Caco-2 (cell line): ENCODE measurements around the gene PKP3. TPM values are rescaled to one million over a fixed set of nuclear protein-coding genes. Genes with fewer than 3 reads are reported as not detected.
"Not testable (repeated sequence)": the region's sequence is repeated elsewhere in the genome, so short reads cannot be mapped to it uniquely, and the experiment has no call there.

Source experiments
- BruUV-seq: library from RNA; stranded (reverse); fragments of 400-500 nt; replicated peaks from 2 replicates; lab custom pipeline; 2021; lab: Mats Ljungman, UMichigan
- CTCF ChIA-PET: fragments of 300-600 bp; sonication (Branson Sonifier 250); formaldehyde crosslinking; loops from one replicate; lab custom pipeline; 2022; ENCODE audit warnings: antibody characterized with exemption; lab: Charles Lee
- POLR2A ChIA-PET: fragments of 300-600 bp; sonication (Branson Sonifier 250); formaldehyde crosslinking; loops from one replicate; lab custom pipeline; 2022; ENCODE audit warnings: antibody characterized with exemption; lab: Charles Lee
- DNase-seq, 2 experiments: peaks; one replicate each; pipeline versions ENCODE4 v3.0.0 to v3.0.0-alpha.2; 2020 to 2022
- H3K27me3 ChIP-seq: replicated peaks from 2 replicates; pipeline ENCODE4 v1.6.0; 2011; ENCODE audit warnings: low read length; ENCODE audit not compliant: control insufficient read depth, insufficient read depth
- H3K36me3 ChIP-seq: 2 replicates; pipeline ENCODE4 v1.5.1; 2011; ENCODE audit warnings: low read length; ENCODE audit not compliant: control insufficient read depth, insufficient read depth
- H3K4me1 ChIP-seq: fragments of 250-450 bp; sonication (Bioruptor Pico); 2 replicates; pipeline ENCODE4 v1.5.1; 2020; ENCODE audit warnings: mild to moderate bottlenecking
- H3K4me3 ChIP-seq: 2 replicates; pipeline ENCODE4 v1.5.1; 2011; ENCODE audit warnings: low read depth, mild to moderate bottlenecking, control low read depth, low read length
- H3K9me3 ChIP-seq: fragments of 250-450 bp; sonication (Bioruptor Pico); 2 replicates; pipeline ENCODE4 v1.5.1; 2020; ENCODE audit warnings: mild to moderate bottlenecking, moderate library complexity
- H3K27ac Mint-ChIP-seq: one replicate; pipeline ENCODE4 v1.8.0; 2022; ENCODE audit warnings: mixed read lengths; ENCODE audit not compliant: unreplicated experiment
- H3K27me3 Mint-ChIP-seq: one replicate; pipeline ENCODE4 v1.8.0; 2022; ENCODE audit warnings: mixed read lengths; ENCODE audit not compliant: insufficient read depth, unreplicated experiment
- H3K36me3 Mint-ChIP-seq: one replicate; pipeline ENCODE4 v1.8.0; 2022; ENCODE audit warnings: mild to moderate bottlenecking, mixed read lengths; ENCODE audit not compliant: insufficient read depth, unreplicated experiment
- H3K4me1 Mint-ChIP-seq: one replicate; pipeline ENCODE4 v1.8.0; 2022; ENCODE audit warnings: low read depth, mixed read lengths; ENCODE audit not compliant: unreplicated experiment
- H3K4me3 Mint-ChIP-seq: one replicate; pipeline ENCODE4 v1.8.0; 2022; ENCODE audit warnings: mild to moderate bottlenecking, moderate library complexity, mixed read lengths; ENCODE audit not compliant: unreplicated experiment
- H3K9me3 Mint-ChIP-seq: one replicate; pipeline ENCODE4 v1.8.0; 2022; ENCODE audit warnings: mixed read lengths; ENCODE audit not compliant: unreplicated experiment
- intact Hi-C: fragments of 100-400 bp; cut with micrococcal nuclease; formaldehyde crosslinking; loops from one replicate; pipeline ENCODE4 v1.10.0; 2022; ENCODE audit not compliant: unreplicated experiment
- total RNA-seq: library from RNA; stranded (reverse); gene quantifications from 2 replicates; pipeline ENCODE4 v1.2.3, GENCODE V29; 2022
- TF ChIP-seq, protein P1 (sequence below), 2 experiments: fragments of 200-600 bp in 1 of 2; IDR thresholded peaks; 1 replicate in 1 of 2; 2 replicates in 1 of 2; pipeline versions ENCODE4 v1.5.1 to v1.8.0; 2011 to 2022; ENCODE audit warnings: antibody characterized with exemption in 1 of 2, control low read depth in 1 of 2, inconsistent platforms in 1 of 2, low read depth in 1 of 2, low read length in 1 of 2, mild to moderate bottlenecking in 1 of 2, moderate library complexity in 1 of 2; ENCODE audit not compliant: insufficient read depth in 1 of 2, severe bottlenecking in 1 of 2, unreplicated experiment in 1 of 2

PKP3 gene
- total RNA-seq, 1 experiment from 2014 or later = 149 TPM

DNA sequence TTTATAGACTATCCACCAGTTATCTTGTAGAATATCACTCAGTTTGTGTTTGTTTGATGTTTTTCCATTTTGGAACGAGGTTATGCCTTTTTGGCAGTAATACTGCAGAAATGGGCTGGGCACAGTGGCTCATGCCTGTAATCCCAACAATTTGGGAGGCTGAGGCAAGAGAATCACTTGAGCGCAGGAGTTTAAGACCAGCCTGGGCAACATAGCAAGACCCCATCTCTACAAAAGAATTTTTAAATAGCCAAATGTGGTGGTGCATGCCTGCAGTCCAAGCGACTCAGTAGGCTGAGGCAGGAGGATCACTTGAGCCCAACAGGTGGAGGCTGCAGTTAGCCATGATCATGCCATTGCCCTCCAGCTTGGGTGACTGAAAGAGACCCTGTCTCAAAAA, 47.5 kb upstream of the PKP3 start:
- CTCF ChIA-PET = no interaction called here
- no peaks in the 10 kb centered on the region for H3K36me3 Mint-ChIP-seq
- intact Hi-C loops = no loop called here

DNA sequence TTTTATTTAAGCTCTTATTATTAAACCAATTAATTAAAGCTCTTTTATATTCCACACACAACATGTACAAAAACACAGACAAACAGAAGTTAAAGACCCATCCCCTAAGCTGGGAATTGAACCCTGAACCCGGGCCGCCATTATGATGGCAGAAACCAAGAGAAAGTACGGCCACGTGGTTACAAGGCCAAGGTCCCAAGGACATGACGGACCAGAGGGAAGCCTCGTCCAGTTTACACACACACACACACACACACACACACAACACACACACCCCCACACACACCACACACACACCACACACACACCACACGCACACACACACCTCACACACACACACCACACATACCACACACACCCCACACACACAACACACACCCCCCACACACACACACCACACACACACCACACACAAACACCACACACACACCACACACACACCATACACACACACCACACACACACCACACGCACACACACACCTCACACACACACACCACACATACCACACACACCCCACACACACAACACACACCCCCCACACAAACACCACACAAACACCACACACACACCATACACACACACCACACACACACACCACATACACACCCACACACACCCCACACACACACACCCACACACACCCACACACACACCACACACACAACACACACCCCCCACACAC, 44.6 kb upstream of the PKP3 start:
- H3K4me1 Mint-ChIP-seq = peaks cover 32% of the 10 kb centered on the region
- H3K27ac Mint-ChIP-seq, H3K4me3 Mint-ChIP-seq: not testable (repeated sequence)

More for the DNA sequence above, 47.5 kb upstream of the PKP3 start:
- H3K4me1 ChIP-seq = peaks cover 9% of the 10 kb centered on the region
- Mint-ChIP-seq H3K27ac (no peak overlapping the region), H3K27me3 (no peaks in the 10 kb centered on the region), H3K4me3 (no peak overlapping the region), H3K4me1 (peaks cover 20% of the 10 kb centered on the region), H3K9me3 (no peaks in the 10 kb centered on the region)
- H3K27me3 ChIP-seq = no peaks in the 10 kb centered on the region
- H3K4me3 ChIP-seq = no peak overlapping the region
- DNase-seq = no peak
- no peaks in the 10 kb centered on the region for H3K36me3 ChIP-seq
- no peaks in the 10 kb centered on the region for H3K9me3 ChIP-seq
- POLR2A ChIA-PET = no interaction called here
- TF ChIP-seq, protein P1, sequence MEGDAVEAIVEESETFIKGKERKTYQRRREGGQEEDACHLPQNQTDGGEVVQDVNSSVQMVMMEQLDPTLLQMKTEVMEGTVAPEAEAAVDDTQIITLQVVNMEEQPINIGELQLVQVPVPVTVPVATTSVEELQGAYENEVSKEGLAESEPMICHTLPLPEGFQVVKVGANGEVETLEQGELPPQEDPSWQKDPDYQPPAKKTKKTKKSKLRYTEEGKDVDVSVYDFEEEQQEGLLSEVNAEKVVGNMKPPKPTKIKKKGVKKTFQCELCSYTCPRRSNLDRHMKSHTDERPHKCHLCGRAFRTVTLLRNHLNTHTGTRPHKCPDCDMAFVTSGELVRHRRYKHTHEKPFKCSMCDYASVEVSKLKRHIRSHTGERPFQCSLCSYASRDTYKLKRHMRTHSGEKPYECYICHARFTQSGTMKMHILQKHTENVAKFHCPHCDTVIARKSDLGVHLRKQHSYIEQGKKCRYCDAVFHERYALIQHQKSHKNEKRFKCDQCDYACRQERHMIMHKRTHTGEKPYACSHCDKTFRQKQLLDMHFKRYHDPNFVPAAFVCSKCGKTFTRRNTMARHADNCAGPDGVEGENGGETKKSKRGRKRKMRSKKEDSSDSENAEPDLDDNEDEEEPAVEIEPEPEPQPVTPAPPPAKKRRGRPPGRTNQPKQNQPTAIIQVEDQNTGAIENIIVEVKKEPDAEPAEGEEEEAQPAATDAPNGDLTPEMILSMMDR (IDR thresholded peaks at IDR 0.05; ENCODE audit: insufficient read depth in 1 of 2, low read depth in 1 of 2, low read length in 1 of 2, severe bottlenecking in 1 of 2, unreplicated experiment in 1 of 2) = no peak
- BruUV-seq = no TSS peak

DNA sequence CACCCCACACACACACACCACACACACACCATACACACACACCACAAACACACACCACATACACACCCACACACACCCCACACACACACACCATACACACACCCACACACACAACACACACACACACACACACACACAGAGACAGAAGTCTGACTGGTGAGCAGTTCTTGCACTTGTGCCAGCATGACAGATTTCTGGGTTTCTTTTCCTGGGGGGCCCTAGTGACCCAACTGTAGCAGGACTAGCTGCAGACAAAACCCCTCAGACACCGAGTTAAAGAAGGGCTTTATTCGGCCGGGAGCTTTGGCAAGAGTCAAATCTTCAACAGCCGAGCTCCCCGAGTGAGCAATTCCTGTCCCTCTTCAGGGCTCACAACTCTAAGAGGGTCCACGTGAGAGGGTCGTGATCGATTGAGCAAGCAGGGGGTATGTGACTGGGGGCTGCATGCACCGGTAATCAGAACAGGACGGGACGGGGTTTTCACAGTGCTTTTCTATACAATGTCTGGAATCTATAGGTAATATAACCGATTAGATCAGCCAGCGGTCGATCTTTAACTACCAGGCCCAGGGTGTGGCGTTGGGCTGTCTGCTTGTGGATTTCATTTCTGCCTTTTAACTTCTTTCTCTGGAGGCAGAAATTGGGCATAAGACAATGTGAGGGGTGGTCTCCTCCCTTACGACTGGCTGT, 43.8 kb upstream of the PKP3 start:
- CTCF ChIA-PET, BruUV-seq, intact Hi-C loops, H3K36me3 ChIP-seq, H3K9me3 Mint-ChIP-seq, DNase-seq, H3K27me3 Mint-ChIP-seq, POLR2A ChIA-PET, H3K9me3 ChIP-seq, H3K4me3 ChIP-seq, H3K27me3 ChIP-seq, H3K36me3 Mint-ChIP-seq: not testable (repeated sequence)
- Mint-ChIP-seq H3K4me3 (peak overlapping the region; percentile 15), H3K27ac (peak overlapping the region; percentile 25), H3K4me1 (peaks cover 32% of the 10 kb centered on the region)
- peaks cover 30% of the 10 kb centered on the region for H3K4me1 ChIP-seq

More for the DNA sequence above, 44.6 kb upstream of the PKP3 start:
- H3K36me3 ChIP-seq, H3K9me3 Mint-ChIP-seq, BruUV-seq, CTCF ChIA-PET, H3K9me3 ChIP-seq, DNase-seq, H3K27me3 Mint-ChIP-seq, POLR2A ChIA-PET, H3K36me3 Mint-ChIP-seq, H3K4me3 ChIP-seq, intact Hi-C loops, H3K27me3 ChIP-seq: not testable (repeated sequence)
- peaks cover 28% of the 10 kb centered on the region for H3K4me1 ChIP-seq

DNA sequence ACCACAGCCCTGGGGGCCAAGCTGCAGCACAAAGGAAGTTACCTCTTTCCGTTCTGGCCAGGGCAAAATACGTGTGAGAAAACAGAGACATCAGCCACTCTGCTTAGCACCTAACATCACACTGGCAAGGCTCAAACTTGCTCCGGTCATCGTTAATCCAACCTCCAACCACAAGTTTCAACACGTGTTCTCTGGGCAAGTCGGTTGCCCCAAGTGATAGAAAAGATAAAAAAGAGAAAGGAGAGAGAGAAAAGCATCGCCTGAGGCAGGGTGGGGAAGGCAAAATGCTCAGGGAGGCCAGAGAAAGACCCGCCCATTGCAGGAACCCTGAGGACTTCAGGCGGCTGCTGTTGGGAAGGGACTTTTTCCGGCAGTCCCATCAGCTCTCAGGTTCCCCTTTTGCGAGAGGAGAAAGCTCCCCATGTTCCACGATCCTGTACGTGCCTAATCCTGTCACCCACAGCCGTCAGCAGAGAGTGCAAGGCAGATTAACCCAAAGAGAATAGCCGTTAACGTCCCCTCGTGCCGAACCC, 43.2 kb upstream of the PKP3 start:
- Mint-ChIP-seq H3K27ac (peak overlapping the region; percentile 25), H3K9me3 (no peaks in the 10 kb centered on the region), H3K4me3 (peak overlapping the region; percentile 15), H3K27me3 (no peaks in the 10 kb centered on the region), H3K36me3 (no peaks in the 10 kb centered on the region), H3K4me1 (peaks cover 32% of the 10 kb centered on the region)
- H3K4me1 ChIP-seq = peaks cover 36% of the 10 kb centered on the region
- DNase-seq = no peak
- intact Hi-C loops = no loop called here
- H3K36me3 ChIP-seq = no peaks in the 10 kb centered on the region
- BruUV-seq = no TSS peak
- TF ChIP-seq, protein P1 (IDR thresholded peaks at IDR 0.05; ENCODE audit: insufficient read depth in 1 of 2, low read depth in 1 of 2, low read length in 1 of 2, severe bottlenecking in 1 of 2, unreplicated experiment in 1 of 2) = no peak
- H3K4me3 ChIP-seq = no peak overlapping the region
- POLR2A ChIA-PET = no interaction called here
- no peaks in the 10 kb centered on the region for H3K27me3 ChIP-seq
- CTCF ChIA-PET = no interaction called here
- no peaks in the 10 kb centered on the region; the same call in 1 of the 2 replicates for H3K9me3 ChIP-seq
